A549 (cell line): ENCODE measurements around the gene BABAM1.

Source experiments
- CHD2 ChIP-seq: fragments of 150-350 bp; IDR thresholded peaks from 2 replicates; pipeline ENCODE4 v1.6.1; 2014; ENCODE audit warnings: low read length; ENCODE audit not compliant: partially characterized antibody
- EP300 ChIP-seq, 2 experiments: fragments of >200 bp; sonication (Bioruptor Twin); formaldehyde crosslinking; IDR thresholded peaks; 2 replicates in 1 of 2; 3 replicates in 1 of 2; pipeline ENCODE4 v1.6.1; 2016 to 2017
- MAFK ChIP-seq: fragments of 450-650 bp; IDR thresholded peaks from 2 replicates; pipeline ENCODE4 v1.6.1; 2014; ENCODE audit not compliant: partially characterized antibody
- NR3C1 ChIP-seq: fragments of >200 bp; sonication (Bioruptor Twin); formaldehyde crosslinking; IDR thresholded peaks from 3 replicates; pipeline ENCODE4 v1.6.1; 2017
- POLR2A ChIP-seq: IDR thresholded peaks from 2 replicates; pipeline ENCODE4 v1.6.1; 2012; ENCODE audit warnings: mild to moderate bottlenecking, low read length
- POLR2AphosphoS2 ChIP-seq: conservative IDR thresholded peaks from 2 replicates; pipeline ENCODE4 v1.6.1; 2012; ENCODE audit warnings: low read length, improper control_type of control experiment, inconsistent platforms
- RFX5 ChIP-seq: fragments of 450-650 bp; IDR thresholded peaks from 2 replicates; pipeline ENCODE4 v1.7.1; 2014; ENCODE audit warnings: antibody characterized with exemption, mild to moderate bottlenecking, moderate library complexity
- RNF2 ChIP-seq: fragments of 200-600 bp; sonication (generic); IDR thresholded peaks from 2 replicates; pipeline ENCODE4 v1.6.1; 2016; ENCODE audit warnings: low read depth, mild to moderate bottlenecking, antibody characterized with exemption, moderate library complexity, borderline replicate concordance
- ZFP36 ChIP-seq: fragments of 450-650 bp; IDR thresholded peaks from 2 replicates; pipeline ENCODE4 v1.6.1; 2014; ENCODE audit warnings: borderline replicate concordance; ENCODE audit not compliant: partially characterized antibody
- TF ChIP-seq, protein P1 (sequence below): fragments of >200 bp; sonication (Bioruptor Twin); formaldehyde crosslinking; IDR thresholded peaks from 3 replicates; pipeline ENCODE4 v1.5.1; 2016

DNA sequence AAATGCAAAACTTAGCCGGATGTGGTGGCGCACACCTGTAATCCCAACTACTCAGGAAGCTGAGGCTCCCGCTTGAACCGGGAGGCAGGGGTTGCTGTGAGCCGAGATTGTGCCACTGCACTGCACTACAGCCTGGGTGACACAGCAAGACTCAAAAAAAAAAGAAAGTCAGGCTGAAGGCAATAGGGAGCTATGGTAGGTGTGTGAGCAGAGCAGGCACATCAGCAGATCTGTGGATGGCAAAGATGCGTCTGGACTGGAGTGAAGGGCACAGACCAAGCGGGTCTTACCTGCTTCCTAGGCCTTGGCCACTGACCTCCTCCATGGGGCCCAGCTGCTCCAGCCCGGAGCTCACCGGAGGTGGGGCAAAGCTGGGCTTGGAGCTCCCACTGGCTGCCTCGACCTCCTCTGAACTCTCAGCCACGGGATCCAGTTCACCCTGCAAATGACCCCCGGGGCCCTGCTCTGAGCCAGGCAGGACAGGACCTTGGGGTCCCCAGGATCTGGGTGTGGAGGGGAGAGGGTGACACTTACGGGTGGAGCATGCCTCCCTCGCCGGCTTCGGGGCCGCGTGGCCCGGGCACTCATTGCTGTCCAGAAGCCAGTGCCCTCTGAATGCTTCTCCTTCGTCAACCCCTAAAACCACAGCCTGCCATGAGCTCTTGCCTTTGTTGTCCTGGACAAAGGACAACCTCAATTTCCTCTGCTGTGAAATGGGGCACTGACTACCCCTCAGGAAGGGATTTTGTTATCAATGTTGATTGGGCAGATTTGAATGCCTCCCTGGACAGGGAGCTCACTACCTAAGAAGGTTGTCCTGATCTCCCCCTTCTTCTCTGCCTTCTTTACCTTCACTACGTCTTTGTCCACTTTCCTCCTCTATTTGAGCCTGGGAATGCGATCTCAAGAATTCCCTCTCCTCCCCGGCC is 3.3 kb upstream of the BABAM1 start:
- no peak for TF ChIP-seq POLR2AphosphoS2
- TF ChIP-seq, protein P1, sequence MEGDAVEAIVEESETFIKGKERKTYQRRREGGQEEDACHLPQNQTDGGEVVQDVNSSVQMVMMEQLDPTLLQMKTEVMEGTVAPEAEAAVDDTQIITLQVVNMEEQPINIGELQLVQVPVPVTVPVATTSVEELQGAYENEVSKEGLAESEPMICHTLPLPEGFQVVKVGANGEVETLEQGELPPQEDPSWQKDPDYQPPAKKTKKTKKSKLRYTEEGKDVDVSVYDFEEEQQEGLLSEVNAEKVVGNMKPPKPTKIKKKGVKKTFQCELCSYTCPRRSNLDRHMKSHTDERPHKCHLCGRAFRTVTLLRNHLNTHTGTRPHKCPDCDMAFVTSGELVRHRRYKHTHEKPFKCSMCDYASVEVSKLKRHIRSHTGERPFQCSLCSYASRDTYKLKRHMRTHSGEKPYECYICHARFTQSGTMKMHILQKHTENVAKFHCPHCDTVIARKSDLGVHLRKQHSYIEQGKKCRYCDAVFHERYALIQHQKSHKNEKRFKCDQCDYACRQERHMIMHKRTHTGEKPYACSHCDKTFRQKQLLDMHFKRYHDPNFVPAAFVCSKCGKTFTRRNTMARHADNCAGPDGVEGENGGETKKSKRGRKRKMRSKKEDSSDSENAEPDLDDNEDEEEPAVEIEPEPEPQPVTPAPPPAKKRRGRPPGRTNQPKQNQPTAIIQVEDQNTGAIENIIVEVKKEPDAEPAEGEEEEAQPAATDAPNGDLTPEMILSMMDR: no peak
- no peak for TF ChIP-seq CHD2
- TF ChIP-seq EP300 (IDR thresholded peaks at IDR 0.05): no peak
- peak; percentile 78 for TF ChIP-seq ZFP36
- TF ChIP-seq POLR2A: no peak
- TF ChIP-seq NR3C1: no peak
- TF ChIP-seq RNF2: no peak
- TF ChIP-seq RFX5: no peak
- TF ChIP-seq MAFK: no peak
